GM12878 (cell line): ENCODE results near the gene CRAT. TPM values are rescaled to one million over a fixed set of nuclear protein-coding genes. Genes with fewer than 3 reads are reported as not detected.
A peak's percentile ranks its signal among the peaks of the same experiment; 100 is the strongest.

Source experiments
- ATAC-seq: fragments of 200-7000 bp; cut with Tn5 transposase; 3 replicates; pipeline ENCODE4 v1.9.1; 2020; ENCODE audit warnings: mild to moderate bottlenecking, moderate library complexity
- BruUV-seq: library from RNA; stranded (reverse); fragments of 400-500 nt; replicated peaks from 2 replicates; lab custom pipeline; 2021; lab: Mats Ljungman, UMichigan
- CTCF ChIA-PET: fragments of 300-600 bp; sonication (Branson Sonifier 250); formaldehyde crosslinking; extraction: SDS; loops from one replicate; lab custom pipeline; 2021; ENCODE audit warnings: inconsistent platforms; lab: Yijun Ruan, JAX
- POLR2A ChIA-PET: fragments of 350-600 bp; formaldehyde crosslinking; extraction: SDS; loops from one replicate; lab custom pipeline; 2021; ENCODE audit warnings: inconsistent platforms; lab: Charles Lee
- RAD21 ChIA-PET: fragments of 300-600 bp; sonication (Branson Sonifier 250); formaldehyde crosslinking; loops from one replicate; lab custom pipeline; 2023; ENCODE audit warnings: antibody characterized with exemption; ENCODE audit not compliant: unreplicated experiment; lab: Charles Lee
- SMC1A ChIA-PET: fragments of 300-600 bp; sonication (Branson Sonifier 250); formaldehyde crosslinking; loops from one replicate; lab custom pipeline; 2023; ENCODE audit not compliant: unreplicated experiment, uncharacterized antibody; lab: Charles Lee
- DNase-seq: peaks from one replicate; pipeline ENCODE4 v3.0.0-alpha.2; 2011; ENCODE audit warnings: low read depth, low spot score
- FAIRE-seq: peaks from 3 replicates; lab custom pipeline; 2011; peaks lifted over from hg19 to GRCh38; lab: Jason Lieb, UNC
- H2AFZ ChIP-seq: 2 replicates; pipeline ENCODE4 v1.6.0; 2011; ENCODE audit warnings: low read depth, low read length, control low read depth; ENCODE audit not compliant: control insufficient read depth
- H3K27ac ChIP-seq: 2 replicates; pipeline ENCODE4 v1.5.1; 2011; ENCODE audit warnings: control low read depth; ENCODE audit not compliant: control insufficient read depth, insufficient read depth
- H3K27me3 ChIP-seq, 2 experiments: replicated peaks in 1 of 2; 2 replicates each; pipeline versions ENCODE4 v1.6.0 to v1.6.1; 2011; ENCODE audit warnings: low read length in 1 of 2; ENCODE audit not compliant: control insufficient read depth in 2 of 2, insufficient read depth in 2 of 2
- H3K36me3 ChIP-seq, 2 experiments: 2 replicates each; pipeline ENCODE4 v1.5.1; 2011; ENCODE audit warnings: low read length in 1 of 2; ENCODE audit not compliant: control insufficient read depth in 2 of 2, insufficient read depth in 2 of 2
- H3K4me1 ChIP-seq: 2 replicates; pipeline ENCODE4 v1.6.1; 2011; ENCODE audit warnings: mild to moderate bottlenecking, low read length, moderate library complexity, mixed read lengths; ENCODE audit not compliant: control insufficient read depth, insufficient read depth
- H3K4me2 ChIP-seq: 2 replicates; pipeline ENCODE4 v1.6.0; 2011; ENCODE audit warnings: control low read depth; ENCODE audit not compliant: control insufficient read depth, insufficient read depth
- H3K4me3 ChIP-seq: fragments of 200-600 bp; sonication (generic); 2 replicates; pipeline ENCODE4 v1.5.1; 2016
- H3K79me2 ChIP-seq: 2 replicates; pipeline ENCODE4 v1.6.0; 2011; ENCODE audit warnings: low read length; ENCODE audit not compliant: control insufficient read depth, insufficient read depth
- H3K9ac ChIP-seq: 2 replicates; pipeline ENCODE4 v1.8.0; 2011; ENCODE audit warnings: low read length, control low read depth, mixed read lengths; ENCODE audit not compliant: control insufficient read depth, insufficient read depth
- H3K9me3 ChIP-seq: replicated peaks from 3 replicates; pipeline ENCODE4 v1.5.1; 2011; ENCODE audit warnings: mild to moderate bottlenecking, low read length; ENCODE audit not compliant: control insufficient read depth, insufficient read depth
- H4K20me1 ChIP-seq: 2 replicates; pipeline ENCODE4 v1.6.0; 2011; ENCODE audit not compliant: control insufficient read depth, insufficient read depth
- CEBPB ChIP-seq, 2 experiments: fragments of 150-350 bp in 1 of 2; IDR thresholded peaks; 2 replicates each; pipeline ENCODE4 v1.6.1; 2012 to 2014; ENCODE audit warnings: low read depth in 2 of 2, low read length in 2 of 2, borderline replicate concordance in 1 of 2, inconsistent platforms in 1 of 2
- CTCF ChIP-seq, 3 experiments: IDR thresholded peaks in 2 of 3; conservative IDR thresholded peaks in 1 of 3; 2 replicates each; pipeline ENCODE4 v1.5.1; 2011; ENCODE audit warnings: low read depth in 3 of 3, low read length in 3 of 3, mild to moderate bottlenecking in 3 of 3, control low read depth in 2 of 3, moderate library complexity in 2 of 3, inconsistent platforms in 1 of 3, mixed read lengths in 1 of 3; ENCODE audit not compliant: control insufficient read depth in 2 of 3, insufficient read depth in 1 of 3; ENCODE audit errors: extremely low read depth in 1 of 3
- HDGF ChIP-seq: fragments of 450-650 bp; IDR thresholded peaks from 2 replicates; pipeline ENCODE4 v1.6.1; 2016; ENCODE audit warnings: antibody characterized with exemption
- IKZF2 ChIP-seq, 2 experiments: fragments of 450-650 bp; IDR thresholded peaks; 2 replicates each; pipeline ENCODE4 v1.6.1; 2017; ENCODE audit warnings: mild to moderate bottlenecking in 2 of 2, moderate library complexity in 2 of 2
- NR2F1 ChIP-seq: fragments of 450-650 bp; conservative IDR thresholded peaks from 2 replicates; pipeline ENCODE4 v1.6.1; 2017; ENCODE audit warnings: mild to moderate bottlenecking
- PBX3 ChIP-seq: IDR thresholded peaks from 2 replicates; pipeline ENCODE4 v1.6.1; 2011; ENCODE audit warnings: mild to moderate bottlenecking, low read depth, low read length, moderate library complexity; ENCODE audit not compliant: insufficient replicate concordance
- RAD21 ChIP-seq: IDR thresholded peaks from 2 replicates; pipeline ENCODE4 v1.6.1; 2011; ENCODE audit warnings: mild to moderate bottlenecking, low read depth, low read length, moderate library complexity; ENCODE audit not compliant: insufficient read depth
- SMARCA5 ChIP-seq: fragments of 450-650 bp; IDR thresholded peaks from 2 replicates; pipeline ENCODE4 v1.6.1; 2017; ENCODE audit warnings: mild to moderate bottlenecking
- SMC3 ChIP-seq: IDR thresholded peaks from 2 replicates; pipeline ENCODE4 v1.6.1; 2011; ENCODE audit warnings: low read length, improper control_type of control experiment, borderline replicate concordance
- SUPT20H ChIP-seq: IDR thresholded peaks from 2 replicates; pipeline ENCODE4 v1.6.1; 2011; ENCODE audit warnings: low read depth, mild to moderate bottlenecking, low read length, moderate library complexity, borderline replicate concordance; ENCODE audit not compliant: control insufficient read depth
- YY1 ChIP-seq: IDR thresholded peaks from 2 replicates; pipeline ENCODE4 v1.6.1; 2011; ENCODE audit warnings: low read depth, mild to moderate bottlenecking, low read length
- ZNF207 ChIP-seq: fragments of 450-650 bp; IDR thresholded peaks from 2 replicates; pipeline ENCODE4 v1.6.1; 2014; ENCODE audit warnings: antibody characterized with exemption, mild to moderate bottlenecking, borderline replicate concordance
- WGBS: methylation state at CpG from one replicate; pipeline ENCODE4 v1.1.6; 2016; ENCODE audit warnings: low lambda C conversion rate; ENCODE audit not compliant: insufficient replicate concordance, insufficient coverage; ENCODE audit errors: missing lambda C conversion rate; 5-methylcytosine and 5-hydroxymethylcytosine counted together
- in situ Hi-C: fragments of 300-500 bp; cut with MboI; formaldehyde crosslinking; loops from 9 replicates; pipeline ENCODE4 v1.14.3; 2018; ENCODE audit warnings: mixed read lengths
- intact Hi-C: fragments of 100-400 bp; cut with micrococcal nuclease; formaldehyde crosslinking; loops from one replicate; pipeline ENCODE4 v1.14.2; 2022; ENCODE audit not compliant: unreplicated experiment
- polyA plus RNA-seq, 11 experiments: library from polyadenylated mRNA; depleted of rRNA in 4 of 11; unstranded in 6 of 11; stranded (reverse) in 5 of 11; fragments of >200 nt; fragmentation: Nextera tagmentation in 4 of 11; fragmentation: Illumina TruSeq in 1 of 11; extraction: Ambion mirVana in 4 of 11; extraction: Trizol in 1 of 11; gene quantifications; 1 replicate in 1 of 11; 2 replicates in 10 of 11; pipeline versions ENCODE4 v1.2.1 to v1.2.3, GENCODE V29; 2011 to 2016; ENCODE audit warnings: inconsistent platforms in 2 of 11, missing spikeins in 2 of 11, low read depth in 1 of 11
- total RNA-seq, 4 experiments: library from RNA; depleted of rRNA in 3 of 4; stranded (reverse); fragments of >200 nt in 3 of 4; fragmentation: Illumina TruSeq in 1 of 4; extraction: Trizol in 1 of 4; gene quantifications; 2 replicates each; pipeline versions ENCODE4 v1.2.1 to v1.2.3, GENCODE V29; 2013 to 2021

CRAT gene
- total and polyA plus RNA-seq, 10 of the 15 experiments (the other 5 are each of a cell fraction or from before 2014, with no cell fraction given): 0.10 to 3.4 (median 1.8) TPM

- intact Hi-C loops: no loop called here
- RAD21 ChIA-PET: interaction anchor here (0.6 to 7.8 kb wide), 17 partner anchors 12 to 482 kb away, joined by 3 to 197 read pairs (median 4); partner anchors contain the start of genes IER5L and NTMT1
- H3K4me1 ChIP-seq: peaks cover 43% of the 10 kb centered on the region
Observed at GRCh38 chr9:129143031-129143927, 32.7 kb upstream of the CRAT start.

More at GRCh38 chr9:129143031-129143927, 32.7 kb upstream of the CRAT start:
- Histone ChIP-seq H3K4me2 (peak overlapping the region; percentile 71), H2AFZ (no peak overlapping the region), H3K36me3 (peaks cover 0 to 14% of the 10 kb centered on the region in 2 experiments; a peak in 3 of 4 replicates), H3K9ac (no peak overlapping the region), H3K27ac (peak overlapping the region; percentile 100), H3K79me2 (peaks cover 7% of the 10 kb centered on the region), H4K20me1 (no peaks in the 10 kb centered on the region), H3K9me3 (no peaks in the 10 kb centered on the region)
- BruUV-seq: no TSS peak
- in situ Hi-C loops: no loop called here
- DNase-seq (no peak), FAIRE-seq (peak; percentile 65), ATAC-seq (peak; percentile 58)
- SMC1A ChIA-PET: interaction anchor here (0.8 to 8.1 kb wide), 11 partner anchors 8 to 481 kb away, joined by 3 to 116 read pairs (median 8); partner anchors contain the start of genes C9orf50, IER5L and NTMT1
- WGBS: 53% methylated on average over 13 of the region's 14 CpGs
- 0 out of 2 replicates have a peak, but pooled peaks have one; percentile 68 for TF ChIP-seq HDGF
- peak; percentile 76 for TF ChIP-seq YY1
- TF ChIP-seq CEBPB (IDR thresholded peaks at IDR 0.05; ENCODE audit: borderline replicate concordance in 1 of 2, low read depth in 2 of 2, low read length in 2 of 2): no peak
- no peak for TF ChIP-seq ZNF207
- peak; percentile 62; the same call in 1 of the 2 replicates for TF ChIP-seq SMC3
- no peak for TF ChIP-seq PBX3
- TF ChIP-seq SMARCA5: 0 out of 2 replicates have a peak, but pooled peaks have one; percentile 33
- peak; percentile 48 for TF ChIP-seq RAD21
- no peak for TF ChIP-seq SUPT20H
- 0 out of 2 replicates have a peak, but pooled peaks have one; percentile 25 for TF ChIP-seq NR2F1
- peak; percentile 96 to 99 (median 99); a peak in 5 of 6 replicates for TF ChIP-seq CTCF (IDR thresholded peaks at IDR 0.05 in 2 of 3, conservative IDR thresholded peaks at IDR 0.05 in 1 of 3; ENCODE audit: control insufficient read depth in 2 of 3, extremely low read depth in 1 of 3, insufficient read depth in 1 of 3, low read depth in 3 of 3, low read length in 3 of 3)
- TF ChIP-seq IKZF2 (IDR thresholded peaks at IDR 0.05): 0 out of 4 replicates have a peak, but pooled peaks of 1 of the 2 experiments have one; percentile 8
- TF ChIP-seq, all 136 proteins: peak for 8
- ChIA-PET POLR2A (interaction anchor here (0.8 to 2.5 kb wide), 13 partner anchors 12 to 484 kb away, joined by 3 to 11 read pairs (median 4); partner anchors contain the start of genes IER5L and SH3GLB2), CTCF (interaction anchor here (0.6 to 11.0 kb wide), 39 partner anchors 9 to 781 kb away, joined by 3 to 273 read pairs (median 4); partner anchors contain the start of genes C9orf50, CRAT, ENDOG and IER5L)
- no peak overlapping the region for H3K4me3 ChIP-seq
- H3K27me3 ChIP-seq: no peaks in the 10 kb centered on the region
